ENCODE measurements around the gene SLC35F6.
"Not testable (repeated sequence)": the region's sequence is repeated elsewhere in the genome, so short reads cannot be mapped to it uniquely, and the experiment has no call there.

Gene SLC35F6

GRCh38 chr2:26752656-26753055 lies 11.4 kb upstream of the SLC35F6 start:
- H3K27ac ChIP-seq, result no peak overlapping the region
- no peak for TF ChIP-seq CTCF (conservative IDR thresholded peaks at IDR 0.05)

- peak overlapping the region; percentile 40; the same call in 1 of the 2 replicates for H3K27ac ChIP-seq
These were observed 9.5 kb upstream of the SLC35F6 start for GRCh38 chr2:26754539-26754938.

GRCh38 chr2:26754972-26755670 lies 9.0 kb upstream of the SLC35F6 start:
- no peak for TF ChIP-seq CTCF (conservative IDR thresholded peaks at IDR 0.05)
- peak overlapping the region; percentile 40 for H3K27ac ChIP-seq

More at GRCh38 chr2:26754539-26754938, 9.5 kb upstream of the SLC35F6 start:
- TF ChIP-seq CTCF (conservative IDR thresholded peaks at IDR 0.05), result no peak

GRCh38 chr2:26756337-26756736 lies 7.7 kb upstream of the SLC35F6 start:
- TF ChIP-seq CTCF (conservative IDR thresholded peaks at IDR 0.05), result no peak
- H3K27ac ChIP-seq, result no peak overlapping the region

GRCh38 chr2:26757873-26758789 lies 6.0 kb upstream of the SLC35F6 start:
- H3K27ac ChIP-seq, result peak overlapping the region; percentile 19; the same call in 1 of the 2 replicates
- TF ChIP-seq CTCF (conservative IDR thresholded peaks at IDR 0.05), result no peak

GRCh38 chr2:26758790-26759321 lies 5.2 kb upstream of the SLC35F6 start:
- no peak for TF ChIP-seq CTCF (conservative IDR thresholded peaks at IDR 0.05)
- H3K27ac ChIP-seq, result 0 out of 2 replicates have a peak overlapping the region, but pooled peaks have one; percentile 19

GRCh38 chr2:26759845-26760244 lies 4.2 kb upstream of the SLC35F6 start:
- TF ChIP-seq CTCF (conservative IDR thresholded peaks at IDR 0.05), result no peak

GRCh38 chr2:26760991-26761390 lies 3.1 kb upstream of the SLC35F6 start:
- not testable (repeated sequence) for H3K27ac ChIP-seq

More at GRCh38 chr2:26759845-26760244, 4.2 kb upstream of the SLC35F6 start:
- H3K27ac ChIP-seq, result no peak overlapping the region
